ENCODE measurements around the gene XPO1. TPM values are rescaled to one million over a fixed set of nuclear protein-coding genes. Genes with fewer than 3 reads are reported as not detected.
"Not testable (repeated sequence)": the region's sequence is repeated elsewhere in the genome, so short reads cannot be mapped to it uniquely, and the experiment has no call there.

XPO1 gene
- 100 to 1,000 TPM in 1 of 2 donors, 10 to 100 TPM in 1; 62.0 to 149 TPM for total RNA-seq
- polyA plus RNA-seq, result 10 to 100 TPM; 15.0 to 20.6 TPM

- Histone ChIP-seq H3K27ac (ENCODE audit: low read depth in 1 of 2, low read length in 2 of 2) (peak within 1 kb of the TSS; percentile 97 to 98), H3K4me1 (ENCODE audit: control insufficient read depth in 4 of 4, insufficient read depth in 4 of 4, low read length in 3 of 4) (peaks cover 2 to 24% (median 11%) of the 10 kb centered on the region in 4 donors), H3K4me3 (ENCODE audit: low read depth in 1 of 3, low read length in 3 of 3) (peak within 1 kb of the TSS; percentile 76 to 98 (median 82)), H3K27me3 (ENCODE audit: control insufficient read depth in 4 of 4, insufficient read depth in 4 of 4, low read length in 3 of 4) (no peaks in the 10 kb centered on the region), H3K9me3 (ENCODE audit: control insufficient read depth in 4 of 4, low read length in 3 of 4) (no peaks in the 10 kb centered on the region), H3K9ac (ENCODE audit: low read depth in 1 of 2, low read length in 2 of 2) (peak within 1 kb of the TSS; percentile 89 to 95), H3K36me3 (ENCODE audit: control insufficient read depth in 4 of 4, insufficient read depth in 3 of 4, low read depth in 1 of 4, low read length in 3 of 4) (no peaks in the 10 kb centered on the region)
- peak; percentile 99 for DNase-seq (ENCODE audit: low spot score)
- under 1% methylated on average over 65 of the region's 65 CpGs for WGBS
- peak; percentile 17 to 22 for TF ChIP-seq RAD21 (IDR thresholded peaks at IDR 0.05)
- no peak for TF ChIP-seq CTCF (IDR thresholded peaks at IDR 0.05; ENCODE audit: low read depth, low read length, missing input control)
- peak; percentile 99 for TF ChIP-seq SP1 (IDR thresholded peaks at IDR 0.05)
- TF ChIP-seq YY1 (IDR thresholded peaks at IDR 0.05), result peak; percentile 95
- TF ChIP-seq NR2F2 (IDR thresholded peaks at IDR 0.05), result no peak
- peak; percentile 37 to 38 for TF ChIP-seq RXRA (IDR thresholded peaks at IDR 0.05)
- no peak for TF ChIP-seq ATF3 (IDR thresholded peaks at IDR 0.05)
- TF ChIP-seq, protein P1, sequence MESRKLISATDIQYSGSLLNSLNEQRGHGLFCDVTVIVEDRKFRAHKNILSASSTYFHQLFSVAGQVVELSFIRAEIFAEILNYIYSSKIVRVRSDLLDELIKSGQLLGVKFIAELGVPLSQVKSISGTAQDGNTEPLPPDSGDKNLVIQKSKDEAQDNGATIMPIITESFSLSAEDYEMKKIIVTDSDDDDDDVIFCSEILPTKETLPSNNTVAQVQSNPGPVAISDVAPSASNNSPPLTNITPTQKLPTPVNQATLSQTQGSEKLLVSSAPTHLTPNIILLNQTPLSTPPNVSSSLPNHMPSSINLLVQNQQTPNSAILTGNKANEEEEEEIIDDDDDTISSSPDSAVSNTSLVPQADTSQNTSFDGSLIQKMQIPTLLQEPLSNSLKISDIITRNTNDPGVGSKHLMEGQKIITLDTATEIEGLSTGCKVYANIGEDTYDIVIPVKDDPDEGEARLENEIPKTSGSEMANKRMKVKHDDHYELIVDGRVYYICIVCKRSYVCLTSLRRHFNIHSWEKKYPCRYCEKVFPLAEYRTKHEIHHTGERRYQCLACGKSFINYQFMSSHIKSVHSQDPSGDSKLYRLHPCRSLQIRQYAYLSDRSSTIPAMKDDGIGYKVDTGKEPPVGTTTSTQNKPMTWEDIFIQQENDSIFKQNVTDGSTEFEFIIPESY (IDR thresholded peaks at IDR 0.05), result peak; percentile 53
- no peak for TF ChIP-seq FOXA2 (IDR thresholded peaks at IDR 0.05)
- no peak for TF ChIP-seq JUND (IDR thresholded peaks at IDR 0.05)
- TF ChIP-seq, protein P2, sequence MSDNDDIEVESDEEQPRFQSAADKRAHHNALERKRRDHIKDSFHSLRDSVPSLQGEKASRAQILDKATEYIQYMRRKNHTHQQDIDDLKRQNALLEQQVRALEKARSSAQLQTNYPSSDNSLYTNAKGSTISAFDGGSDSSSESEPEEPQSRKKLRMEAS (IDR thresholded peaks at IDR 0.05), result peak; percentile 52
- TF ChIP-seq HNF4A (conservative IDR thresholded peaks at IDR 0.05), result peak in 1 of 2 donors; percentile 33
- TF ChIP-seq HNF4G (IDR thresholded peaks at IDR 0.05), result no peak
- TF ChIP-seq GABPA (IDR thresholded peaks at IDR 0.05 in 1 of 2, conservative IDR thresholded peaks at IDR 0.05 in 1 of 2), result peak in 1 of 2 donors; percentile 54
- TF ChIP-seq EGR1 (IDR thresholded peaks at IDR 0.05; ENCODE audit: low read depth in 2 of 2), result peak; percentile 24 to 82
- no peak for TF ChIP-seq FOXA1 (IDR thresholded peaks at IDR 0.05)
- TF ChIP-seq, protein P3, sequence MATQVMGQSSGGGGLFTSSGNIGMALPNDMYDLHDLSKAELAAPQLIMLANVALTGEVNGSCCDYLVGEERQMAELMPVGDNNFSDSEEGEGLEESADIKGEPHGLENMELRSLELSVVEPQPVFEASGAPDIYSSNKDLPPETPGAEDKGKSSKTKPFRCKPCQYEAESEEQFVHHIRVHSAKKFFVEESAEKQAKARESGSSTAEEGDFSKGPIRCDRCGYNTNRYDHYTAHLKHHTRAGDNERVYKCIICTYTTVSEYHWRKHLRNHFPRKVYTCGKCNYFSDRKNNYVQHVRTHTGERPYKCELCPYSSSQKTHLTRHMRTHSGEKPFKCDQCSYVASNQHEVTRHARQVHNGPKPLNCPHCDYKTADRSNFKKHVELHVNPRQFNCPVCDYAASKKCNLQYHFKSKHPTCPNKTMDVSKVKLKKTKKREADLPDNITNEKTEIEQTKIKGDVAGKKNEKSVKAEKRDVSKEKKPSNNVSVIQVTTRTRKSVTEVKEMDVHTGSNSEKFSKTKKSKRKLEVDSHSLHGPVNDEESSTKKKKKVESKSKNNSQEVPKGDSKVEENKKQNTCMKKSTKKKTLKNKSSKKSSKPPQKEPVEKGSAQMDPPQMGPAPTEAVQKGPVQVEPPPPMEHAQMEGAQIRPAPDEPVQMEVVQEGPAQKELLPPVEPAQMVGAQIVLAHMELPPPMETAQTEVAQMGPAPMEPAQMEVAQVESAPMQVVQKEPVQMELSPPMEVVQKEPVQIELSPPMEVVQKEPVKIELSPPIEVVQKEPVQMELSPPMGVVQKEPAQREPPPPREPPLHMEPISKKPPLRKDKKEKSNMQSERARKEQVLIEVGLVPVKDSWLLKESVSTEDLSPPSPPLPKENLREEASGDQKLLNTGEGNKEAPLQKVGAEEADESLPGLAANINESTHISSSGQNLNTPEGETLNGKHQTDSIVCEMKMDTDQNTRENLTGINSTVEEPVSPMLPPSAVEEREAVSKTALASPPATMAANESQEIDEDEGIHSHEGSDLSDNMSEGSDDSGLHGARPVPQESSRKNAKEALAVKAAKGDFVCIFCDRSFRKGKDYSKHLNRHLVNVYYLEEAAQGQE (IDR thresholded peaks at IDR 0.05), result peak; percentile 77
- peak; percentile 63 for TF ChIP-seq TAF1 (conservative IDR thresholded peaks at IDR 0.05)
Measured at GRCh38 chr2:61538200-61538919, at the start of gene XPO1. TSS of gene XPO1 (minus strand) at chr2:61538356. CDS start at chr2:61533897, 4,459 bp downstream.

- not testable (repeated sequence) for H3K4me1 ChIP-seq (ENCODE audit: control insufficient read depth in 4 of 4, insufficient read depth in 4 of 4, low read length in 3 of 4); H3K9me3 ChIP-seq (ENCODE audit: control insufficient read depth in 4 of 4, low read length in 3 of 4); H3K4me3 ChIP-seq (ENCODE audit: low read depth in 1 of 3, low read length in 3 of 3); H3K27ac ChIP-seq (ENCODE audit: low read depth in 1 of 2, low read length in 2 of 2); DNase-seq (ENCODE audit: low spot score); H3K36me3 ChIP-seq (ENCODE audit: control insufficient read depth in 4 of 4, insufficient read depth in 3 of 4, low read depth in 1 of 4, low read length in 3 of 4); H3K27me3 ChIP-seq (ENCODE audit: control insufficient read depth in 4 of 4, insufficient read depth in 4 of 4, low read length in 3 of 4); H3K9ac ChIP-seq (ENCODE audit: low read depth in 1 of 2, low read length in 2 of 2)
- WGBS, result 90% methylated on average over 5 of the region's 5 CpGs
Measured at GRCh38 chr2:61586928-61587327, 48.8 kb upstream of the XPO1 start.
